ENCODE results near the gene CREBL2. TPM values are rescaled to one million over a fixed set of nuclear protein-coding genes. Genes with fewer than 3 reads are reported as not detected.
"Not testable (repeated sequence)": the region's sequence is repeated elsewhere in the genome, so short reads cannot be mapped to it uniquely, and the experiment has no call there.

CREBL2 gene
- total RNA-seq, 1 donor, result 49.9 TPM

DNA sequence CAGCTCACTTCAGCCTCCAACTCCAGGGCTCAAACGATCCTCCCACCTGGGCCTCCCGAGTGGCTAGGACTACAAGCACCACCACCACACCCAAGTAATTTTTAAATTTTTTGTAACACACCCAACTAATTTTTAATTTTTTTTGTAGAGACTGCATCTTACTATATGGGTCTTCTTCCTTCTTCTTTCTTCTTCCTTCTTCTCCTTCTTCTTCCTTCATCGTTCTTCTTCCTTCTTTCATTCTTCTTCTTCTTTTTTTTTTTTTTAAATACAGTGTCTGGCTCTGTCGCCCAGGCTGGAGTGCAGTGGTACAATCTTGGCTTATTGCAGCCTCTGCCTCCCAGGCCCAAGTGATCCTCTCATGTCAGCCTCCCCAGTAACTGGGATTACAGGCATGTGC, 965 bp upstream of the CREBL2 start:
- TF ChIP-seq, protein P1, sequence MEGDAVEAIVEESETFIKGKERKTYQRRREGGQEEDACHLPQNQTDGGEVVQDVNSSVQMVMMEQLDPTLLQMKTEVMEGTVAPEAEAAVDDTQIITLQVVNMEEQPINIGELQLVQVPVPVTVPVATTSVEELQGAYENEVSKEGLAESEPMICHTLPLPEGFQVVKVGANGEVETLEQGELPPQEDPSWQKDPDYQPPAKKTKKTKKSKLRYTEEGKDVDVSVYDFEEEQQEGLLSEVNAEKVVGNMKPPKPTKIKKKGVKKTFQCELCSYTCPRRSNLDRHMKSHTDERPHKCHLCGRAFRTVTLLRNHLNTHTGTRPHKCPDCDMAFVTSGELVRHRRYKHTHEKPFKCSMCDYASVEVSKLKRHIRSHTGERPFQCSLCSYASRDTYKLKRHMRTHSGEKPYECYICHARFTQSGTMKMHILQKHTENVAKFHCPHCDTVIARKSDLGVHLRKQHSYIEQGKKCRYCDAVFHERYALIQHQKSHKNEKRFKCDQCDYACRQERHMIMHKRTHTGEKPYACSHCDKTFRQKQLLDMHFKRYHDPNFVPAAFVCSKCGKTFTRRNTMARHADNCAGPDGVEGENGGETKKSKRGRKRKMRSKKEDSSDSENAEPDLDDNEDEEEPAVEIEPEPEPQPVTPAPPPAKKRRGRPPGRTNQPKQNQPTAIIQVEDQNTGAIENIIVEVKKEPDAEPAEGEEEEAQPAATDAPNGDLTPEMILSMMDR (IDR thresholded peaks at IDR 0.05; ENCODE audit: insufficient read depth, low read length), result no peak
- H3K4me3 ChIP-seq (ENCODE audit: low read depth, low read length), result no peak overlapping the region
- no peak for DNase-seq (ENCODE audit: low read depth)

DNA sequence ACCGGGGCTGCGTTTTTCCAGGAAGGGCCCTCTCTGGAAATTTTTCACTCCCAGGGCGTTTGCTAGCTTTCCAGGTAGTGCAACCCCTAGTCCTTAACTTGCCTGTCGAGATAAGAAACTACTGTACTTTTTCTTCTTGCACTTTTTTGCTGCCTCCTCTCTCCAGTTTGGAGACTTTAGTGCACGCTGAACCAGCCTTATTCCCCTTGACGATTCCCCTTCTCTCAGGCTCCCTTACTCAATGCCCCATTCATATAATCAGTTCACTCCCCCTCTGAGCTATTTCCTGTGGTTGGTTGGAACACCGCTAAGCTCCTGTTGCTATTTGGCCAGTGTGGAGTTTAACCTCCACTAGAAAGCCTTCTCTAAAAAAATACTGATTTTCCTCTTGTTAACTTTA, 682 bp downstream of the CREBL2 start:
- TF ChIP-seq, protein P1 (IDR thresholded peaks at IDR 0.05; ENCODE audit: insufficient read depth, low read length), result no peak
- H3K4me3 ChIP-seq (ENCODE audit: low read depth, low read length), result peak overlapping the region; percentile 90
- DNase-seq (ENCODE audit: low read depth), result peak; percentile 71

DNA sequence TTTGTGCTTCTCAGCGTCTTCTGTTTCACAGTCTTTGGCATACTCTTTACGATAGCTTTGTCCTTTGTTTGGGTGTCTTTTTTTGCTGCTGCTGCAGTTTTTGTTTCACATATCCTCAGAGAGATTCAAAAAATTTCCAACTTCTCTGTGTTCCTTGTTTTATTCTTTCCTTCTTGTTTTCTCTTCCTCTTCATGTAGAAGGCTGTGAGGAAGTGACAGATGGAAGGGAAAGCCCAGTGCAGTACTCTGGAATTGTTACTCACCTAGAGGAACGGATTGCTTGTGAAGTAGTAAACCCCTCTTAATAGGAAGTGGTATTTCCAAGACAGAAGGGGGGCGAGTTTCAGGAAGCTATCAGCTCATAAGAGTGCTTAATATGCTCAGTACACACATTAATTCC, 1.7 kb downstream of the CREBL2 start:
- H3K4me3 ChIP-seq (ENCODE audit: low read depth, low read length), result peak overlapping the region; percentile 47
- DNase-seq (ENCODE audit: low read depth), result peak; percentile 7
- TF ChIP-seq, protein P1 (IDR thresholded peaks at IDR 0.05; ENCODE audit: insufficient read depth, low read length), result no peak

DNA sequence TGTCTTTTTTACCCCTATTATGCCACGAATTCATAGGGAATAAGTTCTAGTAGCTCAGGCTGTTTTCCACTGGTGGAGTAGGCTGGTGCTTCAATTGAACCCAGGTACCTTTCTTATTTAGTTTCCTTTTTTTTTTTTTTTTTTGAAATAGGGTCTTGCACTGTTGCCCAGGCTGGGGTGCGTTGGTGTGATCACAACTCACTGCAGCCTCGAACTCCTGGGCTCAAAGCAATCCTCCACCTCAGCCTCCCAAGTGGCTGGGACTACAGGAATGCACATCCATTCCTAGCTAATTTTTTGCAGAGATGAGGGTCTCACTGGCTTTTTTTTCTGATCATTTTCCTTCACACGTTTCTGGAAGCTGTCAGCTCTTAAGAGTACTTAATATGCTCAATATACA, 2.7 kb downstream of the CREBL2 start:
- no peak for DNase-seq (ENCODE audit: low read depth)
- TF ChIP-seq, protein P1 (IDR thresholded peaks at IDR 0.05; ENCODE audit: insufficient read depth, low read length), result no peak
- H3K4me3 ChIP-seq (ENCODE audit: low read depth, low read length), result no peak overlapping the region

DNA sequence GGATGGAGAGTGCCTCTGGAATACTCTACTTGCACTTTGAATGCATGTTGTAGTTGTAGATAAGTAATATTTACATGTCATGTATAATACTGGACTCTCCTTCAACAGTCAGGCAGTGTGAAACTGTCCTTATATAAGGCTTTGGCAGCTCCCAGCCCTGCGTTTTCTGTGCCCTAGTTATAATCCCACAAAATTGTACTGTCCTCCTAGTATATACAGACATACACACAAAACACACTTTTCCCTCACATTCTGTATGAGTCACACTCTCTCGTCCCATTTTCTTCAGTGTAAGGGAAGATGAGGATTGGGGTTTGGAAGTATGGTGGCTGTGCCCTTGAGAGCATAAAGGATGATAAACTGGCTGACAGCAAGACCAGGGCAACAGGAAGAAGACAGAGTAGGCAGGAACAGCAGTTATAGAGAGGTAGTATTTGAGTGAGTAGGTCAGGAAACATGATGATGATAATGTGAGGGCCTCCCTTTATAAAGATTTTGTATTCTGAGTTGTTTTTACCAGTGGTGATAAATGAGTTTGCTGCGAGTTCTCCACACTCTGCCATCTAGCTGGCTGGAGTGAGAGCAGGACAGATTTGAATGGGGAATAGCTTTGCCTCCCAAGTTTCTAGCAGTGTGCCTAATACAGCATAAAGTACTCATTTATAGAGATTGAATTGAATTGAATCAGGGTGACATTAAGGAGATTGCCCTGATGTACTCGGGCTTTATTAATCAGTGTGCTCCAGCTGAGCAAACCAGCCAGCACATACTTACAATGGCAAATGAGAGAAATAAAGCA, 5.0 kb downstream of the CREBL2 start:
- TF ChIP-seq, protein P1 (IDR thresholded peaks at IDR 0.05; ENCODE audit: insufficient read depth, low read length), result no peak
- no peak overlapping the region for H3K4me3 ChIP-seq (ENCODE audit: low read depth, low read length)
- no peak for DNase-seq (ENCODE audit: low read depth)

DNA sequence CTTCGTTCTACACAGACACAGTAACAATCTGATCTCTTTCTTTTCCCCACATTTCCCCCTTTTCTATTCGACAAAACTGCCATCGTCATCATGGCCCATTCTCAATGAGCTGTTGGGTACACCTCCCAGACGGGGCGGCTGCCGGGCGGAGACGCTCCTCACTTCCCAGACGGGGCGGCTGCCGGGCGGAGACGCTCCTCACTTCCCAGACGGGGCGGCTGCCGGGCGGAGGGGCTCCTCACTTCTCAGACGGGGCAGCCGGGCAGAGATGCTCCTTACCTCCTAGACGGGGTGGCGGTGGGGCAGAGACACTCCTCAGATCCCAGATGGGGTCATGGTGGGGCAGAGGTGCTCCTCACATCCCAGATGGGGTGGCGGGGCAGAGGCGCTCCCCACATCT, 6.4 kb downstream of the CREBL2 start:
- H3K4me3 ChIP-seq (ENCODE audit: low read depth, low read length); DNase-seq (ENCODE audit: low read depth): not testable (repeated sequence)

DNA sequence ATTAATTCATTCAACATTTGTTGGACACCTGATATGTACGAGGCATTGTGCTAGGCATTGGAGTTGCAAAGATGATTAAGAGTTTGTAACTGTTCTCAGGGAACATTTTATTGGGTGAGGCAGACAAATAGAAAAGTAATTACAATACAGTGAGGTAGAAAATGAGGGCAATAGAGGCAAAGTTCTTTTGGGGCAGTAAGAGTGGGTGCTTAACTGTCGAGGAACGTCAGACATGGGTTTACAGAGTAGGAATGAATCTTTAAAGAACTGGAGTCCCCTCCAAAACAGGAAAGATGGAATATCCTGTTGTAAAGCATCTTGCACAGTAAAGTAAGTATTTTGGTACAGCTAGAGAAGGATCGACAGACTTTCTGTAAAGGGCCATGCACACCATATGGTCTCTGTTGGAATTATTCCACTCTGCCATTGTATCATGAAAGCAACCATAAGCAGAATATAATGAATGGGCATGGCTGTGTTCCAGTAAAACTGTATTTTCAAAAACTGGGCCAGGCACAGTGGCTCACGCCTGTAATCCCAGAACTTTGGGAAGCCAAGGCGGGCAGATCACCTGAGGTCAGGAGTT, 9.1 kb downstream of the CREBL2 start:
- TF ChIP-seq, protein P1 (IDR thresholded peaks at IDR 0.05; ENCODE audit: insufficient read depth, low read length), result no peak
- no peak overlapping the region for H3K4me3 ChIP-seq (ENCODE audit: low read depth, low read length)
- no peak for DNase-seq (ENCODE audit: low read depth)
